GM21360 (cell line): ENCODE data around the gene WBP1.
"Not testable (repeated sequence)": the region's sequence is repeated elsewhere in the genome, so short reads cannot be mapped to it uniquely, and the experiment has no call there.

Experiments used
- ATAC-seq: cut with Tn5 transposase; IDR thresholded peaks from one replicate; pipeline ENCODE4 v1.9.1; 2021; ENCODE audit warnings: mild to moderate bottlenecking, moderate library complexity; ENCODE audit not compliant: unreplicated experiment

WBP1 gene

GRCh38 chr2:74458132-74458937 is at the start of gene WBP1:
TSS of gene WBP1 (plus strand) at chr2:74458438. CDS start at chr2:74458603, 165 bp downstream.
- peak; percentile 78 for ATAC-seq

GRCh38 chr2:74413001-74413698 is 45.1 kb upstream of the WBP1 start:
- no peak for ATAC-seq

DNA sequence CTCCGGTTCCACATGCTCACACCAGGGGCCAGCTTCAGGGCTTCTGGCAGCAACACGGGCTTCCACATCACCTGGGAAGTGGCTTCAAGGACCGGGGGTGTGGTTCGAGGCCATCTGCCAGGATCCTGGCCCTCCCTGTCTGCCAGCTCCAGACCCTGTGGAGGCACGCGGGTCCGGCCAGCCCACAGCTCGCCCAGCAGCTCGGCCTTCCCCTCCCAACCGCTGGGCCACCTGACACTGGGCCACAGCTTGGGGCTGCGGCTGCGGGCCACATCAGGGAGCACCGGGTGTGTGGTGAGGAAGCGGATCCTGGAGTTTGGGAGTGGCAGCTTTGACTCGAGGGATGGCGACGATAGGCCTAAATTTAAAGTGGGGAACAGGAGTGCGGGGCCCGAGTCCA is 43.8 kb upstream of the WBP1 start:
- no peak for ATAC-seq

DNA sequence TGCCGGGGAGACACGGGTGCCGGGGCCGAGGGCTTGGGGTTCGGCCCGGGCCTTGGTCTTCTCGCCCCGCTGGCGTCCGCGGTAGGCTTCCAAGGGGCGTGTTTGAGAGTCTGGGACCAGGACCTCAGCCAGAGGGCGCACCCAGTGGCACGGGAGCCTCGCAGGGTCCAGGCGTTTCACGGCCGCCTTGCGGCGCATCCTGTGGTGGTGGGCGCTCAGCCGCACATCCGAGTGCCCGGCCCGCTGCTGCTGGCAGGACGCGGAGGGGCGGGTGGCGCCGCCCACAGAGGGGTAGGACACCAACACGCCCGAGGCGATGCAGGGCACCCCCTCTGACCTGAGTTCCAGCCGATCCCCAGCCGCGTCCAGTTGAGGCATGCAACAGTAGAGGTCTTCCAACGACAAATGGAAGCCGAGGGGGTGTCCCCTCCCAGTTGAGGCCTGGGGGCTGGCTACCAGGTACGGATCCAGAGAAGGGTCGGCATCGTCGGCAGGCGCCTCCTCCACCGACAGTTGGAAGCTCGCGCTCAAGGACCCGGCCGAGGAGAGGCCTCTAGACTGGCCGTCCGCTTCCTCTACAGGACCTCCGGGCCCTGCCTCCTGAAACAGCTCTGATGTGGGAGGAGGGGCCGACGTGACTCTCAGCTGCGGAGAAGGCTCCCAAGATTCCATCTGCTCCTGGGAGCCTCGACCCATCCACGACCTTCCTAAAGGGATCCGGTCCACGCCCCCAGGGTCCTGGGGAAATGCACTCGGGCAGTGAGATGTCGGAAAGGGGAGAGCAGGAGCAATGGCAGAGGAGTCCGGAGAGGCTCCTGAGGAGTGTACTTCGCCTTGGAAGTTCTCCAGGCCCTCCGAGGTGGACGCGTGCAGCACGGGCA is 43.1 kb upstream of the WBP1 start:
- no peak for ATAC-seq

GRCh38 chr2:74415762-74416395 is 42.4 kb upstream of the WBP1 start:
- no peak for ATAC-seq

GRCh38 chr2:74416778-74417177 is 41.5 kb upstream of the WBP1 start:
- no peak for ATAC-seq

DNA sequence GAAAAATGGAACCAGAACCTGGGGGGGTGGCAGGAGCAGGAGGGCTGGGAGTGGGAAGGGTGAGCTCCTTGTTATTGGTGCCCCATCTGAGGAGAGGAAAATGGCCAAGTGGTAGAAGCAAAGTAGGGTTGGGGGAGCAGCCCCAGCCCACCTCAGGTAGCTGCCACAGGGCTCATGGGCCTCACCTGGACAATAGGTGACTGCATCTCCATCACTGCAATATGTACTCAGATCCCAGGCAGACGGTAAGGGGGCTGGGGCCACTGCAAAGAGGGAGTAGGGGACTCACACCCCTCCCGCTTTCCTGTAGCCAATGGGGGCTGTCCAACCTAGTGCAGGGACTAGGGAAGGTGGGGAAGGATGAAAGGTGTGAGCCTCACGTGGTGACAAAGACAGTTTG is 41.0 kb upstream of the WBP1 start:
- ATAC-seq, result no peak

GRCh38 chr2:74417763-74418162 is 40.5 kb upstream of the WBP1 start:
- no peak for ATAC-seq

DNA sequence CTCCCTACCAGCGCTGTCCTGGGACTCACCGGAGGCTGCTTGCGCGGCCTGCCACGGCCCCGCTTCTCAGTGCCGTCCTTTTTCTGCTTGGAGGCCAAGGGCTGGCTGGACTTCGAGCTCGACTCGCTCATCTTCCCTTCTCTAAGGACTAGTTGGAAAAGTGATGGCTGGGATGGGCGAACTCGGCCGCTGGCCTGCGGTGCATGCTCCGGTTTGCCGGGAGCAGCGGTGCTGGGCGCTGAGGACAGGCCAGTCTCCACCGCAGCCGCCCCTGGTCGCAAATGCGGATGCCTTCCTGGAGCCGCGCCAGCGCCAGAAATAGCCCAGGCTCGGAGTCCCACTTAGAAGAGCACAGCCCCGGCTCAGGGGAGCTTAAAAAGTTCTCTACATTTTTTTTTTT is 39.9 kb upstream of the WBP1 start:
- ATAC-seq, result no peak

DNA sequence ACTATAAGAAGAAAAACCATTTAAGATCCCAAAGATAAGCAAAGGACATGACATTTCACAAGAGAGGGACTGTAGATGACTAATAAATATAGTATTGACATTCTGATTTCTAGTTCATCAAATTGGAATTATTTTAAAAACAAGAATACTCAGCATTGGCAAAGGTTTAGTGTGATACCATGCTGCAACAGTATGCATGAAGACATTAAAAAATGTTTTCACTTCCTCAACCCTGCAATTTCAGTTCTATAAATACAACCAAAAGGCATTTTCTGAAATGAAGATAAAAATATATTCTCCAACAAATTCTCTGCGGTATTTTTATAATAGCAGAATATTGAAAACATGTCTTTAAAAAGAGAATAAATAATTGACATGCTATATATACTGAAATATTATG is 38.9 kb upstream of the WBP1 start:
- ATAC-seq, result no peak

DNA sequence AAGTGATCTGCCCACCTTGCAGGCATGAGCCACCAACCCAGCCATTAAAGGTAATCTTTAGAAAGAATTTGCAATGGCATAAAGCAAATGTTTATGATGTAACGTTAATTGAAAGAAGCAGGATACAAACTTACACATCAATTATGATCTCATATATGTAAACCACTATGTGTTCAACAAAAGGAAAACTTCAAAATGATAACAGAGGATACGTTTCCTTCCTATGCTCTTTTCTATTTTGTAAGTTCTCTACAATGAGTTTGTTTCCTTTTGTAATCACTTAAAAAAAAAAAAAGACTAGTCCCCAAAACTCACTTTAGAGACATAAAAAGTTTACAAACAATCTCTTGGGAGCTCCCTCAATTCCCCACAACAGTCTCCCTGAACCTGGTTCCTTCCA is 38.2 kb upstream of the WBP1 start:
- no peak for ATAC-seq

DNA sequence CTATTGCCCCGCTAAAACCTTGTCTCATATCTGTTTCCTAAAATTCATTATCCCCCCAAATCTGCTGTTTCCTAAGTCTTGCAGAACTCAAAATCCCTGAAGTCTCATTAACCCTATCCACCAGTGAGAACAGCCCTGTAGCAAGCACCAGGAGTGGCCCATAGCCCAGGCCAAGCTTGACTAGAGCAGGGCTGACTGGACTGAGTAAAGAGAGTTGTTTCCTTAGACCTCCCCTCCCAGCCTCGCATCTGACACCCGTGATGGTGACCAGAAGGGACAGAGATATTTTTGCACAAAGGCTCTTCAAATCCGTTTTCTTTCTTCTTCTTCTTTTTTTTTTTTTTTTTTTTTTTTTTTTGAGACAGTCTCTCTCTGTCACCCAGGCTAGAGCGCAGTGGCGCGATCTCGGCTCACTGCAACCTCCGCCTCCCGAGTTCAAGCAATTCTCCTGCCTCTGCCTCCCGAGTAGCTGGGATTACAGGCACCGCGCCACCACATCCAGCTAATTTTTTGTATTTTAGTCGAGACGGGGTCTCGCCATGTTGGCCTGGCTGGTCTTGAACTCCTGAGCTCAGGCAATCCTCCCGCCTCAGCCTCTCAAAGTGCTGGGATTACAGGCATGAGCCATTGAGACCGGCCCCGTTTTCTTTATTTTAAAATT is 37.7 kb upstream of the WBP1 start:
- not testable (repeated sequence) for ATAC-seq

GRCh38 chr2:74421221-74421870 is 36.9 kb upstream of the WBP1 start, which contains the start of the genes C2orf81 and WDR54:
TSS of gene C2orf81 (minus strand) at chr2:74421619. CDS start at chr2:74421560, 59 bp downstream.
TSS of gene WDR54 (plus strand) at chr2:74421730. CDS start at chr2:74422154, 424 bp downstream.
- peak; percentile 80 for ATAC-seq

DNA sequence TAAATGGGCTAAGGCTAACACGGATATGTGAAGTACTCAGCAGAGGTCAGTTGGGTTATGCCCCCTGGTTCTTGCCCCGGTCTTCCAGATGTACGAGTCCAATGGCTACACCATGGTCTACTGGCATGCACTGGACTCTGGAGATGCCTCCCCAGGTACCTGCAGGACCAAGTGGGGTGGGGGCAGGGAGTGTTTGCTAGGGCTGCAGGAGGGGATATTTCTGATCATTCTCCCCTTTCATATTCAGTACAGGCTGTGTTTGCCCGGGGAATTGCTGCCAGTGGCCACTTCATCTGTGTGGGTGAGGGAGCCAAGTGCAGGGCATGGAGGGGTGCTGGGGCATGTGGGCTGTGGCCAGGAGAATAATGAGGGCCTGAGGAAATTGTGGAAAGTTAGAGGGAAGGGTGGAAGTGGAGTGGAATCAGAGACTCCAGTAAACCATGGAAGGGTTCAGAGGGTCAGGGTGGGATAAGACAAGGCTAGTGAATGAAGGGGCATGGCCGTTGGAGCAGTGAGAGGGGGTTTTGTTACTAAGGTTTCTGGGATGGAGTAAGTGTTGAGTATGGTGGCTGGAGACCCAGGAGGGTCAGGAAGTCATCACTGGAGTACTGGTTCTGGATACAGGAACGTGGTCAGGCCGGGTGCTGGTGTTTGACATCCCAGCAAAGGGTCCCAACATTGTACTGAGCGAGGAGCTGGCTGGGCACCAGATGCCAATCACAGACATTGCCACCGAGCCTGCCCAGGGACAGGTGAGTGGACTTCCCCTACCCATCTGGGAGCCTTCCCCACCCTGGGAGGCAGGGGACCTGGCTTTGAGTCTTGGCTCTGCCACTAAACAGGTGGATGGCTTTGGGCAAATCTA is 34.8 kb upstream of the WBP1 start:
- no peak for ATAC-seq

DNA sequence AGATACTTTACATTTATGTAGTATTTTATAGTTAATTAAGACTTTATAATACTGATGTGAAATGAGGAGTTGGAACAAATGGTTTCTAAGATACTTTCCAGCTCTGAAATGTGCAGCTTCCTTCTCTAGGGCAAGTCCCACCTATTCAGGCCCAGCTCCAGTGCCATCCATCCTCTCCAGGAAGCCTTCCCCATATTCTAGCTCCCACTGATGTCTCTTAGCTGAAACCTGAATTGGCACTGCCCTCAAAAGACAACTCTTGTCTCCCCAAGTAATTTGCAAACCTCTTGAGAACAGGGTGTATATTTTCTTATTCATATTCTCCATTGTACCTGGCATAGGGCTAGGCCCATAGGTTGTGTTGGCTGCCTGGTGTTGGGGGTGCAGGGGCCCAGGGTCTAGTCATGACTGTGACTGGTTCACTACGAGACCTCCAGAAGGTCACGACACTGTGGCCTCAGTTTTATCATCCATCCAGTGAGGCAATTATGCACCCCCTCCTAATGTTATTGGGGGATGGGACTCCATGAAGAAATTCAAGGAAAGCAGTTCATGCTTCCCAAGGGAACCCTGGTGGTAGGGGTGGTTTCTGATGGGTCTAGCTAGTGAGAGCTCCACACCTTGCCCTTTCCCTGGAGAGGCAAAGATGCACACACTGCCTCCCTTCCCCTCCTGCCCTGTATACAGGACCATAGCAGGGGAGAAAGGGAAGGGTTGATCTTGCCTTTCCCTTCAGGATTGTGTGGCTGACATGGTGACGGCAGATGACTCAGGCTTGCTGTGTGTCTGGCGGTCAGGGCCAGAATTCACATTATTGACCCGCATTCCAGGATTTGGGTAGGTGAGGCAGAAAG is 33.9 kb upstream of the WBP1 start:
- ATAC-seq, result no peak

- ATAC-seq, result no peak
Measured at GRCh38 chr2:74424995-74425406, 33.2 kb upstream of the WBP1 start.

GRCh38 chr2:74425523-74425922 is 32.7 kb upstream of the WBP1 start:
- ATAC-seq, result no peak
